IPS-15b (cell line): Measurements from ENCODE around the gene WHAMM.

Experiments
- H3K27me3 ChIP-seq: one replicate; pipeline ENCODE4 v1.6.1; 2013; ENCODE audit warnings: low read length; ENCODE audit not compliant: control insufficient read depth, insufficient read depth
- H3K36me3 ChIP-seq: one replicate; pipeline ENCODE4 v1.6.1; 2013; ENCODE audit warnings: low read length; ENCODE audit not compliant: control insufficient read depth, insufficient read depth
- H3K4me1 ChIP-seq: one replicate; pipeline ENCODE4 v1.6.1; 2013; ENCODE audit warnings: mild to moderate bottlenecking, low read length; ENCODE audit not compliant: control insufficient read depth, insufficient read depth
- H3K4me3 ChIP-seq: one replicate; pipeline ENCODE4 v1.5.1; 2013; ENCODE audit warnings: low read depth, low read length
- H3K9ac ChIP-seq: one replicate; pipeline ENCODE4 v1.6.1; 2013; ENCODE audit warnings: low read depth, mild to moderate bottlenecking, low read length
- H3K9me3 ChIP-seq: one replicate; pipeline ENCODE4 v1.6.1; 2013; ENCODE audit warnings: mild to moderate bottlenecking, low read length; ENCODE audit not compliant: control insufficient read depth, insufficient read depth

The WHAMM gene

DNA sequence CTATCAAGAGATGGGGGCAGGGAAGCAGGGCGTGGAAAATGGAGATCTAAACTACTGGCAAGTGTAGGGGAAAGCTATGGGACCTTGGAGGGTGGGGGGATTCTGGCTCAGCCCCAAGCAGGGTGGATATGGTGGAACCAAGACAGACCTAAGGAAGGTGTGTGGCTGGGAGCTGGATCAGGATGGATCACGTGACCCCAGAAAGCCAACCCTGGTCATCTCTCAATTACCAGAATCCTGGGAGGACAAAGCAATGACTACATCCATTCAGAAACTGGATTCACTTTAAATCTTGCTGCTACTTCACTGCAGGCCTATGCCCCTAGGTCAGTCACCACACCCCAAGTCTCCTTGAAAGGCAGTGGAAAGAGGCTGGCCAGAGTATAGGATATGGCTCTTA lies 68.4 kb downstream of the WHAMM start:
- Histone ChIP-seq H3K36me3 (no peaks in the 10 kb centered on the region), H3K27me3 (no peaks in the 10 kb centered on the region), H3K4me1 (no peaks in the 10 kb centered on the region), H3K9me3 (no peaks in the 10 kb centered on the region), H3K4me3 (no peak overlapping the region), H3K9ac (no peak overlapping the region)

DNA sequence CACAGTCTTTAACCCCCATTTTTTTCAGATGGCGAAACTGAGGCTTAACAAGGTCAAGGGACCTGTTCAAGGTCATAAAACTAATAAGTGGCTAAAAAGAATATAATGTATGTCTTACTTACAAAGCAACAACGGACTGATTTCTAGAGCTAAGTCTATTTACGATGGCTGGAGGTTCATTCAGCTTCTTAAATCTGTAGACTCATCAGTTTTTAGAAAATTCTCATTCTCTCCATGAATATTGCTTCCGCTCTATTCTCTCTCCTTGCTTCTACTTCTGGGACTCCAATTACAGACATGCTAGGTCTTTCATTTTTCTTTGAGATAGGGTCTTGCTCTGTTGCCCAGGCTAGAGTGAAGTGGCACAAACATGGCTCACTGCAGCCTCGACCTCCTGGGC lies 68.9 kb downstream of the WHAMM start:
- Histone ChIP-seq H3K9me3 (no peaks in the 10 kb centered on the region), H3K4me3 (no peak overlapping the region), H3K36me3 (no peaks in the 10 kb centered on the region), H3K4me1 (no peaks in the 10 kb centered on the region), H3K27me3 (no peaks in the 10 kb centered on the region), H3K9ac (no peak overlapping the region)

DNA sequence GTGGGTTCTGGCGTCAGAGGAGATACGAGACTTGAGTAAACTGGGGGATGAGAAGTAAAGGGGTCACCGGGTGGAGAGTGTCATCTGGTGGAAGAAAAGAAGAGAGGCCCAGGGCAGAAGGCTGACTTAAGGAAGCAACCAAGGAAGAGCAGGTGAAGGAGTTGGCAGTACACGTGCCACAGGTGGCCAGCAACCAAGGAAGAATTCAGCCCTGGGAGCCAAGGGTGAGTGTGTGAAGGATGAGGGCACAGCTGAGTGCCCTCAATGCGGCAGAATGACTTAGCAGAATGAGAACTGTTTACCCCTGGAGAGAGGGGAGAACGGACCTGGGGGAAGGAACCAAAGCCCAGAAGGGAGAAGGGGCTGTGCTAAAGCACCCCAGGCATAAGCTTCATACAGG lies 71.3 kb downstream of the WHAMM start:
- no peaks in the 10 kb centered on the region for H3K9me3 ChIP-seq
- H3K36me3 ChIP-seq: no peaks in the 10 kb centered on the region
- H3K4me1 ChIP-seq: no peaks in the 10 kb centered on the region
- H3K4me3 ChIP-seq: no peak overlapping the region
- no peaks in the 10 kb centered on the region for H3K27me3 ChIP-seq
- H3K9ac ChIP-seq: no peak overlapping the region

DNA sequence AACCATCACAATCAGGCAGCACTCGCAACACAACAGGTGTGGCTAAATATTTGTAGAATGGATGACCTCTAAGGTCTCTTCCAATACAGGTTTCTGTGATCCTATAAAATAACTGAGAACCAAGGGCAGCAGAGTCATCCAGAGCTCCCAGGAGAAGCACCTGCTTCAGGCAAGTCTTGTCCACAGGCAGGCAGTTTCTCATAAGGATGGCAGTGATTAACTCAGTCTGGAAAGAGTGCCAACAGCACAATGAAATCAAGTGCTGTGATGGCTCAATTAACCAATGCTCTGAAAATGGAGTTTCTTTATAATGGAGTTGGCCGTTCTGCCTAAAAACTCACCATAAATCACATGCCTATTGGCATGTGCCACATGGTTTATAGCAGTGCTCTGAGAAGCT lies 72.3 kb downstream of the WHAMM start:
- H3K9ac ChIP-seq: no peak overlapping the region
- H3K4me3 ChIP-seq: no peak overlapping the region
- no peaks in the 10 kb centered on the region for H3K27me3 ChIP-seq
- H3K9me3 ChIP-seq: no peaks in the 10 kb centered on the region
- no peaks in the 10 kb centered on the region for H3K4me1 ChIP-seq
- no peaks in the 10 kb centered on the region for H3K36me3 ChIP-seq

DNA sequence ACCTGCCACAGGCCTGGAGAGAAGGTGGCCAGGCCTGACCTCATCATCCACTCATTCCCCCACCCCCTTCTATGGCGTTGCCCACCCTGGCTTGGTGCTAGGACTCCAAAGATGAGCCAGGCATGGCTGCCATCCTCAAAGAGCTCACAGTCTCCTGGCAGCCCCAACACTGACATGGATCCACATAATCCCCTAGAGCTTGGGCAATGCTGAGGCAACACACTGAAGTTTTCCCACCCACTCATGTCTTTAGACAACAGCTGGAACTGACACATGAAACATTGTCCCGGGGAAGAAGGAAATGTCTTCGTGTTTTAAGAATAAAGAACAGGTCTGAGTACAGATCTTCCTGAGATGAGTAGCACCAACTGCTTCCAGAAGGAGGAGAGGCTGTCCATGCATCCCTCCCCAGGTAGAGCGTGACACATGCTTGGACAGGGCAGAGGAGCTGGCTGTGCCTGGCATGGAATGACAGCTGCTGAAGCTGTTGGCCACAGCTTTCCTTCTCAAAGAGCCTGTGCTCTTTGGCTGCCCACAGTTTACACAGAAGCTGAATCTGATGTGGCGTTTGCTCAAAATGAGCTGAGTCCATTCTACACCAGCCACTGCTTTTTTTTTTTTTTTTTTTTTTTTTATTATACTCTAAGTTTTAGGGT lies 73.0 kb downstream of the WHAMM start:
- no peaks in the 10 kb centered on the region for H3K36me3 ChIP-seq
- H3K9me3 ChIP-seq: no peaks in the 10 kb centered on the region
- H3K4me3 ChIP-seq: no peak overlapping the region
- no peak overlapping the region for H3K9ac ChIP-seq
- no peaks in the 10 kb centered on the region for H3K27me3 ChIP-seq
- no peaks in the 10 kb centered on the region for H3K4me1 ChIP-seq
